GM13977 (cell line): ENCODE data around the gene ARID4A.
A peak's percentile ranks its signal among the peaks of the same experiment; 100 is the strongest.
"Not testable (repeated sequence)": the region's sequence is repeated elsewhere in the genome, so short reads cannot be mapped to it uniquely, and the experiment has no call there.

Experiments used
- DNase-seq: peaks from one replicate; pipeline ENCODE4 v3.0.0; 2012; ENCODE audit warnings: low spot score
- CTCF ChIP-seq: IDR thresholded peaks from 2 replicates; pipeline ENCODE4 v1.5.1; 2012; ENCODE audit warnings: mild to moderate bottlenecking, control low read depth; ENCODE audit not compliant: insufficient read depth; ENCODE audit errors: extremely low read depth, missing control alignments
- in situ Hi-C: fragments of 300-500 bp; cut with MboI; formaldehyde crosslinking; loops from one replicate; pipeline ENCODE4 v1.12.0; 2022; ENCODE audit warnings: low sequenced_read_pairs, low pct_unique_long_range_greater_than_20kb, mixed read lengths, inconsistent platforms; ENCODE audit not compliant: unreplicated experiment

The ARID4A gene

GRCh38 chr14:58327019-58327418 lies 28.7 kb downstream of the ARID4A start:
- no peak for TF ChIP-seq CTCF
- no peak for DNase-seq
- in situ Hi-C loops, result no loop called here

GRCh38 chr14:58331111-58331510 lies 32.8 kb downstream of the ARID4A start:
- TF ChIP-seq CTCF, result no peak
- in situ Hi-C loops, result no loop called here

GRCh38 chr14:58332561-58332960 lies 34.2 kb downstream of the ARID4A start:
- TF ChIP-seq CTCF, result no peak
- in situ Hi-C loops, result no loop called here
- no peak for DNase-seq

More at GRCh38 chr14:58331111-58331510, 32.8 kb downstream of the ARID4A start:
- peak; percentile 65 for DNase-seq

- DNase-seq, in situ Hi-C loops: not testable (repeated sequence)
These were observed 41.3 kb downstream of the ARID4A start for GRCh38 chr14:58339666-58340065.

- in situ Hi-C loops, result no loop called here
- DNase-seq, result no peak
- no peak for TF ChIP-seq CTCF
These were observed 42.9 kb downstream of the ARID4A start for GRCh38 chr14:58341152-58341748.

- in situ Hi-C loops, result not testable (repeated sequence)
These were observed 45.2 kb downstream of the ARID4A start for GRCh38 chr14:58343535-58343934.

GRCh38 chr14:58353516-58354299 lies 55.4 kb downstream of the ARID4A start:
- no peak for TF ChIP-seq CTCF
- in situ Hi-C loops, result no loop called here
- no peak for DNase-seq

More at GRCh38 chr14:58343535-58343934, 45.2 kb downstream of the ARID4A start:
- DNase-seq, result not testable (repeated sequence)
